ENCODE data around the gene PTGS2. TPM values are rescaled to one million over a fixed set of nuclear protein-coding genes. Genes with fewer than 3 reads are reported as not detected.

Gene PTGS2
- total and polyA plus RNA-seq, 2 of the 8 experiments (the other 6 are each of a cell fraction or from before 2014, with no cell fraction given), result 0.29 to 0.35 TPM

DNA sequence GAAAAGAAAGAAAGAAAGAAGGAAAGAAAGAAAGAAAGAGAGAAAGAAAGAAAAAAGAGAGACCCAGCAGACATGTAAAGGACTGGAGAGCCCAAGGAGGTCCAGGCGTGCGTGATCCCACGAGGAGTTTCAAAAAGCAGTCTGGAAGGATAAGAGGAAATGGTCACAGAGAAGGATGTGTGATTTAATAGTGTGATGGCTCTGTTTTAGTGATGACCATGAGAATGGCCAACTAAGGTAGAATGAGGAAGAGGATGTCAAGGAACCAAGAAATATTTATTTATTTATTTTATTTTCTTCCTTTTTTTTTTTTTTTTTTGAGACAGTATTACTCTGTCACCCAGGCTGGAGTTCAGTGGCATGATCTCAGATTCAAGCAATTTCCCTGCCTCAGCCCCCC lies 25.5 kb downstream of the PTGS2 start (continued):
- TF ChIP-seq, protein P1, sequence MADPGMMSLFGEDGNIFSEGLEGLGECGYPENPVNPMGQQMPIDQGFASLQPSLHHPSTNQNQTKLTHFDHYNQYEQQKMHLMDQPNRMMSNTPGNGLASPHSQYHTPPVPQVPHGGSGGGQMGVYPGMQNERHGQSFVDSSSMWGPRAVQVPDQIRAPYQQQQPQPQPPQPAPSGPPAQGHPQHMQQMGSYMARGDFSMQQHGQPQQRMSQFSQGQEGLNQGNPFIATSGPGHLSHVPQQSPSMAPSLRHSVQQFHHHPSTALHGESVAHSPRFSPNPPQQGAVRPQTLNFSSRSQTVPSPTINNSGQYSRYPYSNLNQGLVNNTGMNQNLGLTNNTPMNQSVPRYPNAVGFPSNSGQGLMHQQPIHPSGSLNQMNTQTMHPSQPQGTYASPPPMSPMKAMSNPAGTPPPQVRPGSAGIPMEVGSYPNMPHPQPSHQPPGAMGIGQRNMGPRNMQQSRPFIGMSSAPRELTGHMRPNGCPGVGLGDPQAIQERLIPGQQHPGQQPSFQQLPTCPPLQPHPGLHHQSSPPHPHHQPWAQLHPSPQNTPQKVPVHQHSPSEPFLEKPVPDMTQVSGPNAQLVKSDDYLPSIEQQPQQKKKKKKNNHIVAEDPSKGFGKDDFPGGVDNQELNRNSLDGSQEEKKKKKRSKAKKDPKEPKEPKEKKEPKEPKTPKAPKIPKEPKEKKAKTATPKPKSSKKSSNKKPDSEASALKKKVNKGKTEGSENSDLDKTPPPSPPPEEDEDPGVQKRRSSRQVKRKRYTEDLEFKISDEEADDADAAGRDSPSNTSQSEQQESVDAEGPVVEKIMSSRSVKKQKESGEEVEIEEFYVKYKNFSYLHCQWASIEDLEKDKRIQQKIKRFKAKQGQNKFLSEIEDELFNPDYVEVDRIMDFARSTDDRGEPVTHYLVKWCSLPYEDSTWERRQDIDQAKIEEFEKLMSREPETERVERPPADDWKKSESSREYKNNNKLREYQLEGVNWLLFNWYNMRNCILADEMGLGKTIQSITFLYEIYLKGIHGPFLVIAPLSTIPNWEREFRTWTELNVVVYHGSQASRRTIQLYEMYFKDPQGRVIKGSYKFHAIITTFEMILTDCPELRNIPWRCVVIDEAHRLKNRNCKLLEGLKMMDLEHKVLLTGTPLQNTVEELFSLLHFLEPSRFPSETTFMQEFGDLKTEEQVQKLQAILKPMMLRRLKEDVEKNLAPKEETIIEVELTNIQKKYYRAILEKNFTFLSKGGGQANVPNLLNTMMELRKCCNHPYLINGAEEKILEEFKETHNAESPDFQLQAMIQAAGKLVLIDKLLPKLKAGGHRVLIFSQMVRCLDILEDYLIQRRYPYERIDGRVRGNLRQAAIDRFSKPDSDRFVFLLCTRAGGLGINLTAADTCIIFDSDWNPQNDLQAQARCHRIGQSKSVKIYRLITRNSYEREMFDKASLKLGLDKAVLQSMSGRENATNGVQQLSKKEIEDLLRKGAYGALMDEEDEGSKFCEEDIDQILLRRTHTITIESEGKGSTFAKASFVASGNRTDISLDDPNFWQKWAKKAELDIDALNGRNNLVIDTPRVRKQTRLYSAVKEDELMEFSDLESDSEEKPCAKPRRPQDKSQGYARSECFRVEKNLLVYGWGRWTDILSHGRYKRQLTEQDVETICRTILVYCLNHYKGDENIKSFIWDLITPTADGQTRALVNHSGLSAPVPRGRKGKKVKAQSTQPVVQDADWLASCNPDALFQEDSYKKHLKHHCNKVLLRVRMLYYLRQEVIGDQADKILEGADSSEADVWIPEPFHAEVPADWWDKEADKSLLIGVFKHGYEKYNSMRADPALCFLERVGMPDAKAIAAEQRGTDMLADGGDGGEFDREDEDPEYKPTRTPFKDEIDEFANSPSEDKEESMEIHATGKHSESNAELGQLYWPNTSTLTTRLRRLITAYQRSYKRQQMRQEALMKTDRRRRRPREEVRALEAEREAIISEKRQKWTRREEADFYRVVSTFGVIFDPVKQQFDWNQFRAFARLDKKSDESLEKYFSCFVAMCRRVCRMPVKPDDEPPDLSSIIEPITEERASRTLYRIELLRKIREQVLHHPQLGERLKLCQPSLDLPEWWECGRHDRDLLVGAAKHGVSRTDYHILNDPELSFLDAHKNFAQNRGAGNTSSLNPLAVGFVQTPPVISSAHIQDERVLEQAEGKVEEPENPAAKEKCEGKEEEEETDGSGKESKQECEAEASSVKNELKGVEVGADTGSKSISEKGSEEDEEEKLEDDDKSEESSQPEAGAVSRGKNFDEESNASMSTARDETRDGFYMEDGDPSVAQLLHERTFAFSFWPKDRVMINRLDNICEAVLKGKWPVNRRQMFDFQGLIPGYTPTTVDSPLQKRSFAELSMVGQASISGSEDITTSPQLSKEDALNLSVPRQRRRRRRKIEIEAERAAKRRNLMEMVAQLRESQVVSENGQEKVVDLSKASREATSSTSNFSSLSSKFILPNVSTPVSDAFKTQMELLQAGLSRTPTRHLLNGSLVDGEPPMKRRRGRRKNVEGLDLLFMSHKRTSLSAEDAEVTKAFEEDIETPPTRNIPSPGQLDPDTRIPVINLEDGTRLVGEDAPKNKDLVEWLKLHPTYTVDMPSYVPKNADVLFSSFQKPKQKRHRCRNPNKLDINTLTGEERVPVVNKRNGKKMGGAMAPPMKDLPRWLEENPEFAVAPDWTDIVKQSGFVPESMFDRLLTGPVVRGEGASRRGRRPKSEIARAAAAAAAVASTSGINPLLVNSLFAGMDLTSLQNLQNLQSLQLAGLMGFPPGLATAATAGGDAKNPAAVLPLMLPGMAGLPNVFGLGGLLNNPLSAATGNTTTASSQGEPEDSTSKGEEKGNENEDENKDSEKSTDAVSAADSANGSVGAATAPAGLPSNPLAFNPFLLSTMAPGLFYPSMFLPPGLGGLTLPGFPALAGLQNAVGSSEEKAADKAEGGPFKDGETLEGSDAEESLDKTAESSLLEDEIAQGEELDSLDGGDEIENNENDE (IDR thresholded peaks at IDR 0.05; ENCODE audit: insufficient replicate concordance, low read length), result no peak
- no peak for TF ChIP-seq SIN3A (conservative IDR thresholded peaks at IDR 0.05 in 1 of 2, IDR thresholded peaks at IDR 0.05 in 1 of 2; ENCODE audit: low read depth in 1 of 2, low read length in 2 of 2)
- TF ChIP-seq CREB1 (IDR thresholded peaks at IDR 0.05), result no peak
- no peak for TF ChIP-seq BCL11A (IDR thresholded peaks at IDR 0.05; ENCODE audit: low read depth in 2 of 2, low read length in 2 of 2)
- TF ChIP-seq NRF1 (IDR thresholded peaks at IDR 0.05; ENCODE audit: low read depth, low read length), result no peak
- TF ChIP-seq ASH2L (IDR thresholded peaks at IDR 0.05; ENCODE audit: low read length), result no peak
- no peak for TF ChIP-seq TAF1 (IDR thresholded peaks at IDR 0.05; ENCODE audit: low read depth, low read length)
- TF ChIP-seq SP4 (IDR thresholded peaks at IDR 0.05; ENCODE audit: low read length), result no peak
- no peak for TF ChIP-seq GTF2F1 (IDR thresholded peaks at IDR 0.05; ENCODE audit: borderline replicate concordance, low read depth, low read length)
- no peak for TF ChIP-seq MAFK (IDR thresholded peaks at IDR 0.05; ENCODE audit: low read depth, low read length)
- no peak for TF ChIP-seq ZNF274 (IDR thresholded peaks at IDR 0.05; ENCODE audit: borderline replicate concordance, extremely low read depth, low read length)
- no peak for TF ChIP-seq SP1 (IDR thresholded peaks at IDR 0.05; ENCODE audit: low read depth, low read length)
